LHCN-M2 (cell line): ENCODE data around the gene COA5. TPM values are rescaled to one million over a fixed set of nuclear protein-coding genes. Genes with fewer than 3 reads are reported as not detected.
A peak's percentile ranks its signal among the peaks of the same experiment; 100 is the strongest.

ENCODE experiments used
- DNase-seq: peaks from one replicate; pipeline ENCODE4 v3.0.0-alpha.2; 2012; ENCODE audit warnings: low read depth
- total RNA-seq: library from RNA; depleted of rRNA; stranded (reverse); fragments of >200 nt; gene quantifications from 2 replicates; pipeline ENCODE4 v1.2.3, GENCODE V29; 2014

Gene COA5
- total RNA-seq, 1 experiment from 2014 or later: 28.3 TPM

- no peak for DNase-seq
These were observed 36.1 kb downstream of the COA5 start for GRCh38 chr2:98572211-98572610.

DNA sequence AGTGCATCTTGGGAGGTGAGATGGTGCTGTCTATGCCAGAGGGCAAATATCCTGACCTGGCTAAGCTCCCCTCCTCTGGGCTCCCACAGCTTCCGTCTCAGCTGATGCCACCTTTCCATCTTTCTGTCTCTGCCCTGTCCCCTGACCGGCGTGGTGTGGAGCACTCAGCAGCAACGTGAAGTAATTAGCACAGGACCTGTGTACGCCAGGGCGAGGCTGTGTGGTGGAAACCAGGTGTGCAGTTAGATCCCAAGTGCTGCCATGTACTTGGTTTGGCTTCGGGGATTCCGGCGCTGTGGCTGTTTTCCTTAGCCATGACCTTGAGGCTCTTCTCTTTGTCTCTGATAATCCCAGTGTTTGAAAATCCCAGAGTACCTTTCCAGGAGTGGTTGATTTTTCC, 36.5 kb downstream of the COA5 start:
- DNase-seq: no peak

DNA sequence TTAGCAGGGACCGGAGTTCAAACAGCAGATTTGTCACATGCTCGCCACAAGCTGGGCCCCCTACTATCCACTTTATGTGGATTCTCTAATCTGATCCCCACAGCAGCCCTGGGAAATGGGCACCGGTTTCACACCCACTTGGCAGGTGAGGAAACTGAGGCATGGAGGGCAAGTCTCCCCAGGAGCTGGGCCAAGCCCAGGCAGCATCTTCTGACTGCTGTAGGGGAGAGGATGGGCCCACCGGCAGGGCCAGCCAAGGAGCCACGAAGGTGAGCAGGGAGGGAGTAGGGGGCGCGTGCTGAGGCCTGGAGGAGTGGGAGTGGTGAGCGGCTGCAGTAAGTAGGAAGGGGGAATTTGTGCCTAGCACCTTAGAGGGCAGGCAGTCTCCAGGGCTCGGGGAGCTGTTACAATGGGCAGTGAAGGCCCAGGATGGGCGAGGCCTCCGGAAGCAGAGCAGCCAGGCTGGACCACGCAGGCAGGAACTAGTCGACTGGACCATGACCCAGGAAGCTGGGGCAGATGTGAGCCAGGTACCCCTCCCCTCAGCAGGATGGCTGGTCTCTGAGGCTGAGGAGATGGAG, 37.1 kb downstream of the COA5 start:
- DNase-seq: no peak

GRCh38 chr2:98570356-98570755, 38.0 kb downstream of the COA5 start:
- no peak for DNase-seq

- DNase-seq: no peak
These were observed 38.4 kb downstream of the COA5 start for GRCh38 chr2:98569915-98570314.

DNA sequence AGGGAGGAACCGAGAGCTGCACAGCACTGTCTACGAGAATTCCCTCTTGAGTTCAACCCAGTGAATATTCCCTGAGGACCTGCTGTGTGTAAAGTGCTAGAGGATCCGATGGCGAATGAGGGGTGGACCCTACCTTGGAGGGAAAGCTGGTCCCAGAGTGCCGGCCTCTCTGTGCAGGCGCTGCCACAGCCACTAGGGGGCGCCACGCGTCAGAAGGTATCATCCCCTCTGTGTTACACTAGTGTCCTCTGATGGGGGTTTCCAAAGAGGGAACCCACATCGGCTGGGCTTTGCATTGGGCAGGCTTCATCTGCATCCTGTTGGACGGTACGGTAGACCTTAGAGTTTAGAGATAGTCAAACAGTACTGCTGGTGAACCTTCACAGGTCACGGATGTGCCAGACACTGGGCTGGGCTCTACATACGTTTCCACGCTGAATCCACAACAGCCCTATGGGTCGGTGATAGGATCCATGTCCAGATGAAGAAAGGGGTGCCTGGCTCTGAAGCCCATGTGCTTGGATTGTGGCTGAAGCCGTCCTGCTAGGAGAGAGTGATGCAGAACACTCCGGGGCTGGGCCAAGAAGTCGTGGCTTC, 39.0 kb downstream of the COA5 start:
- DNase-seq: peak; percentile 7

DNA sequence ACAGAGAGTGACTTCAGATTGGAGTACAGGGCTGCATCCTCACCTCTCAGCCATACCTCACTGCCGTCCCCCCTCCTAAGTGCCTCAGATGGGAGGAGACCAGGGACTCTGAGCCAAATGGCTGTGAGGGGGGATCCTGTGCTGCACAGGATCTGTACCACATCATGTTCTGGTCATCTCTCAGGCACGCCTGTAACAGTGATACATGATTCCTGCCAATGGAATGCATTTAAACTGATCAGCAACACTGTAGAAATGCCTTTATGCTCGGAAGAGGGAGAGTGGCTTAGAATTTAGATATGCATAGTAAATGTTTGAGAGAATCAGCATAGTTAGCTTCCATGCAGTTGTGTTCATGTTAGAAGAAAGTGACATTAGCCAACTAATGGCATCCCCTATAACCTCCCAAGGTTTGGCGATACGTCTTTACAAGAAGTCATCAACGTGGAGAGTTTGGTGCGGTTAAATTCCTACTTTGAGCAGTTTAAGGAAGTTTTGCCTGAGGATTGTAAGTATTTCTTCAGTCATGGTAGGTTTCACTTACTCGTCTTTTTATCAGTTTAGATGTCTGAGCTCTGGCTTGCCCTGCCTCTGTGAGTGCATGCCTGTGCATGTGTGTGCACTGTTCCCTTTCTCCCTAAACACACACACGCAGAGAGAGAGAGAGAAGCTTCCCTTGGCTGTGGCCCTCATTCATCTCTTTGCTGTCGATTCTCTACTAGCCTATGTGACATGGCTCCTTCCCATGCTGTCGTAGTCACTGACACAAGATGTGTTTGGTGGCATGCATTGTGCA, 40.0 kb downstream of the COA5 start:
- peak; percentile 5 for DNase-seq

DNA sequence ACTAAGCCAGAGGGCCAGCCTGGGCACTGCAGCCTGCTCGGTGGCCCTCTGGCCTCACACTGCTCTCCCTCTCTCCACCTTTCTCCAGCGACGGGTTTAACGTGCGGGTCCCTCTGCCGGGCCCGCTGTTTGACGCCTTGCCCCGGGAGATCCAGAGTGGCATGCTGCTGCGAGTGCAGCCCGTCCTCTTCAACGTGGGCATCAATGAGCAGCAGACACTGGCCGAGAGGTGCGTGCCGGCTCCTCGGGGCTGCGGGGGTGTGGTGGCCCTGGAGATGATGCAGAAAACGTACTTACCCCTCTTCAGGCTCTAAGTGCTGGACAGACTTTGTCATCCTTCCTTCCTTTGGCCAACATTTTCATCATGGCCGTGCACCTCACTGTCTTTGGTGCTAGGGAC, 42.4 kb downstream of the COA5 start:
- DNase-seq: no peak

DNA sequence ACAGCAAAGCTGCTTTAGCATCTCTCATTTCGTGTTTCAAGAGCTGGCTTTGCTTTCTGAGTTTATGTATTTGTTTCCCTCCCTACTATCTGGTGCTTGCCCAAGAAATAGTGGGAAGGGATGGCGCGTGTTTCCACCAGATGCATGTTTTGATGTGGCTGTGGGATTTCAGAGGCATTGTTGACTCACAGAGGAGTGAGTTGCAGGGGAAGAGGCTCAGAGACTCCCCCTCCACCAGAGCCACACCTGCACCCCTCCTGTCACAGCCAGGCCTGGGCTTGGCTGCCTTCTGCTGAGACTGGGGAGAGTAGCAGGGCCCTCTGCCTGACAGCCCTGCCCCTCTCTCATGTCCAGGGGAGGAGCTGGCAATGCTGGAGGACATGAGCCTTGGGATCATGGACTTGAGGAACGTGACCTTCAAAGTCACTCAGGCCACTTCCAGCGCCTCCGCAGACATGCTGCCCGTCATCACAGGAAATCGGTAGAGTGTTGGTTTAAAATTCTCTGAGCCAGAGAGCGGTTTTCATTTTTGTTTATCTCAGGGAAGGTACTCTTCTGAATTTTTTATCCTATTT, 42.9 kb downstream of the COA5 start:
- no peak for DNase-seq

- DNase-seq: no peak
These were observed 43.7 kb downstream of the COA5 start for GRCh38 chr2:98564541-98565132.

GRCh38 chr2:98563394-98563793, 44.9 kb downstream of the COA5 start:
- DNase-seq: no peak

DNA sequence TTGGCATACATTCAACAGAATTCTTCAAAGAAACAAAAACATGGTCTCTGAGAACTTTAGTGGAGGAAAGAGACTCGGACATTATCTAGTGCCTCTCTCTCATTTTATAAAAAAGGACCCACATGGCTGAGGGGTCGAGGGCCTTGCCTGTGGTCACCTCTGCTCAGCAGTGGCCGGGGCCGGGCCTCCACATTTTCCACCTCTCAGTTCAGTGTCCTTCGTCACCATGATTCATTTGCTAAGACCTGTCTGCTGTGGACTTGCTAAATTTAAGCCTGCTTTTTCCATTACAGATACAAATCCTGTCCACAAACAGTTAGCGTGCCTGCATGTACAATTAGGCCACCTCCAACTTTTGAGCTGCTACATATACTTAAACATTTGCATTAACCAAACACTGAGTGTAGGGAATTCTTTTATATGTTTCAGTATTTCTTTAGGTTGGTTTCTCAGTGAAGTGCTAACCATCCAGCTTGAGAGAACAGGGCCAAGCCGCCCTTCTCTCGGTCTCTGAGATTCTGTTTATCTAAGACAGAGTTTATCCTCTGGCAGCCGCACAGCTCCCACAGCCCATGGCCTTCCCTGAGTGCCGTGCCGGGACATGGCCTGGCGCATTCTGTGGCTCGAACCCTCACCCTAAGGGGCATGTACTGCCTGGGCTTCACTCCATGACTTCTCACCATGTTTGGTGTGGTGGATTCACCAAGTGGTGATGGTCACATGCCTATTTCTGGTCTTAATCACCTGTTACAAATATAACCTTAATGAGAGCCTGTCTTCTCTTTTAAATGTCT, 46.2 kb downstream of the COA5 start:
- DNase-seq: no peak

- DNase-seq: no peak
These were observed 47.3 kb downstream of the COA5 start for GRCh38 chr2:98561018-98561417.

- peak; percentile 61 for DNase-seq
These were observed 48.0 kb downstream of the COA5 start for GRCh38 chr2:98560256-98560771.

DNA sequence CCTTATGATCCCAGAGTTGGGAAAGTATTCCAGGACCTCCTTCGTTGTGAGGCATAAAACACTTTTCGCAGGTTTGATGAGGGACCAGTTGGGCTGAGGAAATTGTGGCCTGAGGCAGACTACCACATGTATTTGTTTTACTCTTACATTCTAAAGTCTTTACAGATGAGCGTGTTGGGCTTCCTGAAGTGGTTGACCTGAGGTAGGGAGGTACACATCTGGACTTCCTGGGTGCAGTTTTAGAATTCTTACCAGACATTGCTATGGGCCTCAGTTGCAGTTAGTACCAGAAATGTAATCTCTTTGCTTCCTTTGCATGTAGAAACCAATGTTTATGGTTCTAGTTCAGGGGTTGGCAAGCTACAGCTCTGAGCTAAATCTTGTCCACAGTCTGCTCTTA, 48.7 kb downstream of the COA5 start:
- no peak for DNase-seq

DNA sequence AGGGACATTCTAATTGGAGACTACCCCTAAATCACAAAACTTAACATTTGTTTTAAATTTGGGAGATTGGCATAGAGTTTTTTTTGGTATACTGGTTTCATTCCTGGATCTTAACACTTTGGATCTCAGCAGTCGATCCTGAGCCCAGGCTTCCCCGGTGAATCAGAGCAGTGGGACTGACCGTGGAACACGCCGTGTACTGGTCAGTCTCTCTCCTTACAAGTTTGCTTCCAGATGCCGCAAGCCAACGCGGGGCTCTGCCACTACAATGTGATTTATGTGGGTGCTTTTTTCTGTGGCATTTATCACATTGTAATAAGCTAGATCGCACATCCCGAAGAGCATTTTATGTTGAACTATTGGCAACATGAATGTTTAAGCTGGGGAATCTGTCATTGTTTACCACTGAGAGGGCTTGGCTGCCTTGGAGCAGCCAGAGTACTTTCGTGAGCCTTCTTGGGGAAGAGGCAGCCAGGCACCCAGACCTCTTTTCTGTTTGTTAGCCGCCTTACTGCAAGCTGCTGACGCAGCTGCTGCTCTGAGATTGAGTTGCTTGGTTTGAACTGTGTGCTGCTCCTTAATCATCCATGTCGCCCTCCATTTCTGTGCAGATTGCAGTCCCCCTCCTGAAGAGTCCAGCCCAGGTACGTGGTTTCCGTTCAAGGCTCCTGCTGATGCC, 49.3 kb downstream of the COA5 start:
- DNase-seq: no peak

DNA sequence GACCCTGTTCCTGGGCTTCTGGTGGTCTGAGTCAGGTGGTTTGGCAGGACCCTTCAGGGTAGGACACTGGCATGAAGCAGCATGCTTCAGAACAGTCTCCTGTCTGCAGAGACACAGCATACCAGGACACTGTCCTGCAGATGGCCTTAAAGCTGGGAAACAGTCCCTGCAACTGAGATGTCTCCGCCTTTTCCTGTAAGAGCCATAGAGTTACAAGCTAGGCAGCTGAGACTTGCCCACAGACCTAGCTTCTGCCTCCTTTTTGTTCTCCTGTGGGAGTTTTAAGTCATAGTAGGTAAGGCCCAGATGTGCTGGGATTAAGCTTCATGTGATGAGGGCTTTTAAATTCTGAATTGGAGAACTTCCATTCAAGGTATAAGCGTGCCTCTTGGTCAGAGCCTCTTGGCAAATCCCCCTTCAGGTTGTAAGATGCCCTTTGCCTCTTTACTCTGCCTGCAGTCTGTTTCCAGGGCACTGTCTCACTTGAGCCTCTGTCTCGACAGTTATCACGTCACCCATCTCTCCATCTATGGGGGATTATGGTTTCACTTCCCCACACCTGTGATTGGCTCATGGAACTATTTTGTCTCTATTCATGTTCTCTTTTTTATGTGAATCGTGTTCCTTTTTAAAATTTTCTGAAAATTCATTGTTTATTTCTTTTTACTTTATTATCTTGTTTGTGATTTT, 51.8 kb downstream of the COA5 start:
- no peak for DNase-seq

DNA sequence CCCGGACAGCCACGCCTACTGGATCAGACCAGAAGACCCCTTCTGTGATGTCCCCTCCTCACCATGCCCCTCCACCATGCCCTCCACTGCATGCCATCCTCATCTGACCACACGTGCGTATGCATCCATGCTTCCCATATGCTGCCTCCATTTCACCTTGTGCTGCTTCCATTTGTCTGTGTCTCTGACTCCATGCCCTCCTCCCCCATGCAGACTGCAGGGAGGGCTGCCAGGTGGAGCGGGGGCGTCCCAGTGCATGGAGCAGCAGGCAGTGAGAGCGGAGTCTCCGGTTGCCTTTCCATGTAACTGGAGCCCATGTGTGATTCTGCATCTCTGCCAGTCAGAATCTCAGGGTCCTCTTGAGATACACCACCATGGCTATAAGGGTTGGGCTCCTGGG, 52.6 kb downstream of the COA5 start:
- no peak for DNase-seq

DNA sequence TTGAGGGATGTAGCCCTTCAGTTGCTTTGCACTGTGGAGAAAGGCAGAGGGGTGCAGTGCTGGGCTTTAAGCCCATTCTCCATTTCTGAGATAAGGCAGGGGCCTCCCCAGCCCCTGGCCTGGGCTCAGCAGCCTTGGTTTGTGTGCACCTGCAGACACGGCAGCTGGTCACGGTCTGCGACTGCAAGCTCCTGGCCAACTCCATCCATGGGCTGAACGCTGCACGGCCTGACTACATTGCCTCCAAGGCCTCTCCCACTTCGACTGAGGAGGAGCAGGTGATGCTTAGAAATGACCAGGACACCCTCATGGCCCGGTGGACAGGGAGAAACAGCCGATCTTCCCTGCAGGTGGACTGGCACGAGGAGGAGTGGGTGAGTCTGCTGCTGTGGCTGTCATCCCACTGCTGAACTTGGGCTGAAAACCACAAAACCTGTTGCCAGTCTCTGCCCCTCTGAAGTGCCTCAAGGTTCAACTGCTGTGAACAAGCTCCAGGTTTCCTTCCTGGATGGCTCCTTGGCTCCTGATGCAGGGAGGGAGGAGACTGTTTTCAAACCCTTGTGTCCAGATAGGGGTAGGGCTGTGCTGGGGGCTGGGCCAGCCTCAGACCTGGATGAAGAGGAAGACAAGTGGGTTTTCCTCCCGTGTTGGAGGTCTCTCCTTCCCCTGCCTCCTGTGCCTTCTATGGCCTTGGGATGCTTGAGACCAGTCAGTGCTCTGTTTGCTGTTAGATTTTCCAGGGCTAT, 54.0 kb downstream of the COA5 start:
- no peak for DNase-seq
